Transverse colon (tissue), 4 donors: ENCODE results near the gene CCND1.

ENCODE experiments used
- CTCF ChIP-seq, 5 experiments: fragments of 200-600 bp in 3 of 5; fragments of 450-650 bp in 2 of 5; sonication (generic) in 3 of 5; IDR thresholded peaks; 1 replicate in 2 of 5; 2 replicates in 3 of 5; pipeline ENCODE4 v1.5.1; 2016 to 2017; ENCODE audit warnings: antibody characterized with exemption in 5 of 5, inconsistent platforms in 3 of 5, mild to moderate bottlenecking in 2 of 5, moderate library complexity in 1 of 5
- EP300 ChIP-seq: sonication (generic); formaldehyde crosslinking; IDR thresholded peaks from one replicate; pipeline ENCODE4 v1.6.1; 2017; ENCODE audit warnings: antibody characterized with exemption, low read depth
- POLR2A ChIP-seq: fragments of 450-650 bp; IDR thresholded peaks from one replicate; pipeline ENCODE4 v1.6.1; 2016; ENCODE audit warnings: antibody characterized with exemption, mild to moderate bottlenecking, moderate library complexity
- POLR2AphosphoS5 ChIP-seq, 3 donors: sonication (generic); formaldehyde crosslinking; IDR thresholded peaks; one replicate each; pipeline ENCODE4 v1.6.1; 2016; ENCODE audit warnings: antibody characterized with exemption in 3 of 3

- TF ChIP-seq CTCF (IDR thresholded peaks at IDR 0.05) (no peak), POLR2AphosphoS5 (IDR thresholded peaks at IDR 0.05) (no peak), POLR2A (no peak), EP300 (no peak)
Measured at GRCh38 chr11:69656536-69657455, 15.8 kb downstream of the CCND1 start.
